H1 (cell line): ENCODE measurements around the gene ANAPC1. TPM values are rescaled to one million over a fixed set of nuclear protein-coding genes. Genes with fewer than 3 reads are reported as not detected.

ENCODE experiments used
- CTCF ChIA-PET: fragments of 300-600 bp; sonication (Branson Sonifier 250); formaldehyde crosslinking; loops from one replicate; lab custom pipeline; 2021; ENCODE audit not compliant: partially characterized antibody; lab: Charles Lee
- POLR2A ChIA-PET: fragments of 300-600 bp; sonication (Branson Sonifier 250); formaldehyde crosslinking; loops from one replicate; lab custom pipeline; 2021; ENCODE audit warnings: inconsistent platforms; ENCODE audit not compliant: partially characterized antibody; lab: Charles Lee
- DNase-seq, 2 experiments: peaks; one replicate each; pipeline versions ENCODE4 v3.0.0 to v3.0.0-alpha.2; 2010 to 2022; ENCODE audit warnings: low spot score in 2 of 2, low read depth in 1 of 2, mixed read lengths in 1 of 2
- FAIRE-seq: peaks from 2 replicates; lab custom pipeline; 2011; peaks lifted over from hg19 to GRCh38; lab: Jason Lieb, UNC
- H2AFZ ChIP-seq: 2 replicates; pipeline ENCODE4 v1.8.1; 2012; ENCODE audit warnings: low read length, inconsistent platforms
- H2AK5ac ChIP-seq: 2 replicates; pipeline ENCODE4 v1.6.1; 2013; ENCODE audit warnings: low read depth, low read length
- H2BK120ac ChIP-seq: replicated peaks from 2 replicates; pipeline ENCODE3; 2013; ENCODE audit warnings: low read depth, low read length, inconsistent platforms
- H2BK12ac ChIP-seq: 2 replicates; pipeline ENCODE4 v1.6.1; 2013; ENCODE audit warnings: low read depth, low read length
- H2BK15ac ChIP-seq: 2 replicates; pipeline ENCODE4 v1.6.1; 2013; ENCODE audit warnings: low read length
- H2BK20ac ChIP-seq: 2 replicates; pipeline ENCODE4 v1.6.1; 2013; ENCODE audit warnings: low read length
- H2BK5ac ChIP-seq: 2 replicates; pipeline ENCODE4 v1.6.1; 2013; ENCODE audit warnings: low read depth, low read length
- H3K14ac ChIP-seq: 2 replicates; pipeline ENCODE4 v1.6.1; 2013; ENCODE audit warnings: inconsistent platforms; ENCODE audit not compliant: insufficient read length
- H3K18ac ChIP-seq: 2 replicates; pipeline ENCODE4 v1.6.1; 2013; ENCODE audit warnings: low read length; ENCODE audit errors: extremely low read depth
- H3K23ac ChIP-seq: 2 replicates; pipeline ENCODE4 v1.6.1; 2013; ENCODE audit warnings: inconsistent platforms; ENCODE audit not compliant: insufficient read length
- H3K23me2 ChIP-seq: 2 replicates; pipeline ENCODE4 v1.6.1; 2013; ENCODE audit warnings: low read depth, low read length
- H3K27ac ChIP-seq: 2 replicates; pipeline ENCODE4 v1.6.1; 2011; ENCODE audit warnings: low read depth, low read length, inconsistent platforms
- H3K27me3 ChIP-seq, 4 experiments: replicated peaks in 1 of 4; 1 replicate in 1 of 4; 2 replicates in 3 of 4; pipeline versions ENCODE4 v1.6.1 to v1.8.1; 2011 to 2013; ENCODE audit warnings: low read length in 3 of 4, mild to moderate bottlenecking in 3 of 4, inconsistent platforms in 2 of 4, mixed read lengths in 2 of 4, moderate library complexity in 1 of 4; ENCODE audit not compliant: control insufficient read depth in 3 of 4, insufficient read depth in 3 of 4; ENCODE audit errors: extremely low read depth in 1 of 4
- H3K36me3 ChIP-seq, 4 experiments: 2 replicates each; pipeline versions ENCODE4 v1.6.1 to v1.8.1; 2011 to 2013; ENCODE audit warnings: mild to moderate bottlenecking in 4 of 4, low read length in 3 of 4, moderate library complexity in 2 of 4, control low read depth in 1 of 4, inconsistent platforms in 1 of 4; ENCODE audit not compliant: insufficient read depth in 4 of 4, control insufficient read depth in 2 of 4
- H3K4ac ChIP-seq: replicated peaks from 2 replicates; pipeline ENCODE3; 2013; ENCODE audit warnings: low read length, low read depth, mixed read lengths, inconsistent platforms; ENCODE audit not compliant: insufficient read length
- H3K4me1 ChIP-seq, 4 experiments: replicated peaks in 1 of 4; 1 replicate in 1 of 4; 2 replicates in 3 of 4; pipeline versions ENCODE4 v1.6.1 to v1.8.1; 2011 to 2013; ENCODE audit warnings: low read length in 3 of 4, inconsistent platforms in 2 of 4, mixed read lengths in 1 of 4; ENCODE audit not compliant: insufficient read depth in 4 of 4, control insufficient read depth in 3 of 4
- H3K4me2 ChIP-seq, 2 experiments: 2 replicates each; pipeline versions ENCODE4 v1.6.1 to v1.8.1; 2011 to 2013; ENCODE audit warnings: low read depth in 2 of 2, low read length in 2 of 2, control low read depth in 1 of 2, inconsistent platforms in 1 of 2, mild to moderate bottlenecking in 1 of 2; ENCODE audit not compliant: insufficient read depth in 1 of 2
- H3K4me3 ChIP-seq, 4 experiments: fragments of 200-600, 300-600 bp in 1 of 4; sonication (generic), shearing (Covaris generic), sonication (Bioruptor Twin) in 1 of 4; 2 replicates each; pipeline versions ENCODE4 v1.5.1 to v1.8.1; 2011 to 2016; ENCODE audit warnings: low read length in 4 of 4, low read depth in 3 of 4, control low read depth in 2 of 4, inconsistent platforms in 2 of 4, mild to moderate bottlenecking in 2 of 4, mixed read lengths in 1 of 4, moderate library complexity in 1 of 4; ENCODE audit not compliant: insufficient read depth in 2 of 4; ENCODE audit errors: extremely low read depth in 1 of 4
- H3K56ac ChIP-seq: replicated peaks from 2 replicates; pipeline ENCODE3; 2013; ENCODE audit warnings: low read depth, mild to moderate bottlenecking, mixed read lengths, low read length, inconsistent platforms; ENCODE audit not compliant: insufficient read length
- H3K79me1 ChIP-seq: 2 replicates; pipeline ENCODE4 v1.6.1; 2013; ENCODE audit warnings: low read depth, low read length, control low read depth
- H3K79me2 ChIP-seq, 2 experiments: 2 replicates each; pipeline versions ENCODE4 v1.6.1 to v1.8.1; 2012 to 2013; ENCODE audit warnings: low read length in 2 of 2, mild to moderate bottlenecking in 2 of 2, inconsistent platforms in 1 of 2; ENCODE audit not compliant: insufficient read depth in 2 of 2, control insufficient read depth in 1 of 2
- H3K9ac ChIP-seq, 4 experiments: replicated peaks in 1 of 4; 1 replicate in 1 of 4; 2 replicates in 3 of 4; pipeline versions ENCODE4 v1.6.1 to v1.8.1; 2011 to 2013; ENCODE audit warnings: low read depth in 3 of 4, low read length in 3 of 4, control low read depth in 2 of 4, mild to moderate bottlenecking in 2 of 4, moderate library complexity in 2 of 4, inconsistent platforms in 1 of 4; ENCODE audit errors: extremely low read depth in 1 of 4
- H3K9me3 ChIP-seq, 2 experiments: 2 replicates each; pipeline versions ENCODE4 v1.6.1 to v1.8.1; 2012 to 2013; ENCODE audit warnings: mild to moderate bottlenecking in 2 of 2, moderate library complexity in 2 of 2, control low read depth in 1 of 2, inconsistent platforms in 1 of 2, low read depth in 1 of 2, low read length in 1 of 2, mixed read lengths in 1 of 2; ENCODE audit not compliant: insufficient read depth in 2 of 2
- H4K20me1 ChIP-seq, 2 experiments: replicated peaks in 1 of 2; 2 replicates each; pipeline versions ENCODE3 to v1.8.1; 2011 to 2013; ENCODE audit warnings: inconsistent platforms in 2 of 2, low read length in 2 of 2, mild to moderate bottlenecking in 1 of 2; ENCODE audit not compliant: insufficient read depth in 2 of 2, control insufficient read depth in 1 of 2
- H4K5ac ChIP-seq: 2 replicates; pipeline ENCODE4 v1.6.1; 2013; ENCODE audit warnings: low read length, low read depth, mixed read lengths, inconsistent platforms; ENCODE audit not compliant: insufficient read length
- H4K8ac ChIP-seq: 2 replicates; pipeline ENCODE4 v1.8.0; 2013; ENCODE audit warnings: mild to moderate bottlenecking, moderate library complexity, low read length, inconsistent platforms; ENCODE audit not compliant: insufficient read depth; ENCODE audit errors: extremely low read depth
- H4K91ac ChIP-seq: replicated peaks from 2 replicates; pipeline ENCODE3; 2013; ENCODE audit warnings: low read length, mixed read lengths, inconsistent platforms; ENCODE audit not compliant: insufficient read length
- BCL11A ChIP-seq, 2 experiments: IDR thresholded peaks; one replicate each; pipeline ENCODE4 v1.6.1; 2011; ENCODE audit warnings: low read depth in 2 of 2, low read length in 2 of 2, mild to moderate bottlenecking in 2 of 2
- CHD2 ChIP-seq: IDR thresholded peaks from 2 replicates; pipeline ENCODE4 v1.6.1; 2012; ENCODE audit warnings: low read length, improper control_type of control experiment
- GABPA ChIP-seq: IDR thresholded peaks from 2 replicates; pipeline ENCODE4 v1.6.1; 2011; ENCODE audit warnings: mild to moderate bottlenecking, low read length, moderate library complexity, borderline replicate concordance; ENCODE audit not compliant: insufficient read depth
- SIN3A ChIP-seq, 2 experiments: IDR thresholded peaks in 1 of 2; conservative IDR thresholded peaks in 1 of 2; 2 replicates each; pipeline ENCODE4 v1.6.1; 2011 to 2012; ENCODE audit warnings: low read length in 2 of 2, improper control_type of control experiment in 1 of 2, low read depth in 1 of 2, mild to moderate bottlenecking in 1 of 2
- SP1 ChIP-seq: IDR thresholded peaks from 2 replicates; pipeline ENCODE4 v1.6.1; 2011; ENCODE audit warnings: low read depth, low read length
- WGBS, 2 experiments: shearing (Covaris generic) in 1 of 2; methylation state at CpG; one replicate each; pipeline versions ENCODE4 v1.1.6 to v1.1.7; 2013 to 2015; ENCODE audit warnings: low lambda C conversion rate in 2 of 2, mixed read lengths in 2 of 2, inconsistent platforms in 1 of 2, low coverage in 1 of 2, missing lambda C conversion rate in 1 of 2; ENCODE audit not compliant: insufficient replicate concordance in 2 of 2, insufficient coverage in 1 of 2, insufficient read length in 1 of 2; ENCODE audit errors: extremely low coverage in 1 of 2, missing lambda C conversion rate in 1 of 2; 5-methylcytosine and 5-hydroxymethylcytosine counted together
- polyA plus RNA-seq, 7 experiments: library from polyadenylated mRNA; depleted of rRNA in 3 of 7; stranded (reverse) in 5 of 7; unstranded in 2 of 7; fragments of >200 nt in 5 of 7; fragments of 200-250 nt in 2 of 7; gene quantifications; 1 replicate in 5 of 7; 2 replicates in 1 of 7; 4 replicates in 1 of 7; pipeline versions ENCODE4 v1.2.1 to v1.2.3, GENCODE V29; 2011 to 2013; ENCODE audit warnings: missing spikeins in 2 of 7, mixed read lengths in 2 of 7
- total RNA-seq: library from RNA; stranded (reverse); fragmentation: NEBNext Ultra II Directional; extraction: Animal tissue kit (Norgen Biotek cat#: 25700); gene quantifications from 2 replicates; pipeline ENCODE4 v1.2.1, GENCODE V29; 2021

Gene ANAPC1
- total and polyA plus RNA-seq, 2 of the 8 experiments (the other 6 are each of a cell fraction or from before 2014, with no cell fraction given) = 46.6 to 107 TPM

DNA sequence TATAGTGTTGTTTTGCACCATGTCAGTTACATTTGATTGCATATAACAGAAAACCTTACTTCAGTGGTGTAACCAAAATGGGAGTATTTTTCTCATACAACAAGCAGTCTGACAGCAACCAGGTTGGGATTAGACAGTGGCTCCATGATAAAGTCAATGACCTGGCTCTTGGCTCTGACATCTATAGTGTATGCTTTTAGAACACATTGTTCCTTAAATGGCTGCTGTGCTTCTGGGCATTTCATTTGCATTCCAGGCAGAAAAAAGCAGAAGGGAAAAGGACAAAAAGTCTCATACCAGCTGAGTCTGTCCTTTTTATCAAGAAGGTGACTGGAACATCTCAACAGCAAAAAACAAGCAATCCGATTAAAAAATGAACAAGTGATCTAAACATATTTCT is 24.6 kb upstream of the ANAPC1 start:
- no peak overlapping the region for H3K14ac ChIP-seq
- H4K8ac ChIP-seq = no peak overlapping the region
- H2AK5ac ChIP-seq = no peak overlapping the region
- ChIA-PET CTCF (interaction anchor here (1.1 to 1.6 kb wide), 3 partner anchors 11 to 139 kb away, joined by 3 to 7 read pairs (median 4); no protein-coding TSS in a partner anchor), POLR2A (interaction anchor here (1.9 kb wide), 1 partner anchor 10 kb away, joined by 5 read pairs; the partner anchor contains the start of gene MERTK)
- no peak overlapping the region for H3K23ac ChIP-seq
- TF ChIP-seq SP1 (no peak), BCL11A (IDR thresholded peaks at IDR 0.05; ENCODE audit: low read depth in 2 of 2, low read length in 2 of 2) (no peak), GABPA (no peak), CHD2 (no peak), SIN3A (conservative IDR thresholded peaks at IDR 0.05 in 1 of 2, IDR thresholded peaks at IDR 0.05 in 1 of 2; ENCODE audit: low read depth in 1 of 2, low read length in 2 of 2) (no peak)
- no peak overlapping the region for H4K91ac ChIP-seq
- H2BK12ac ChIP-seq = no peak overlapping the region
- no peak overlapping the region for H2BK20ac ChIP-seq
- H4K20me1 ChIP-seq = peaks cover 2% of the 10 kb centered on the region in 2 experiments
- no peak overlapping the region for H4K5ac ChIP-seq
- no peak overlapping the region for H3K18ac ChIP-seq
- H3K4ac ChIP-seq = no peak overlapping the region
- no peaks in the 10 kb centered on the region for H3K23me2 ChIP-seq
- H3K4me2 ChIP-seq = no peak overlapping the region
- peaks cover 0 to 11% (median 4%) of the 10 kb centered on the region in 4 experiments; a peak in 5 of 7 replicates for H3K4me1 ChIP-seq
- H3K9me3 ChIP-seq = no peaks in the 10 kb centered on the region
- H3K36me3 ChIP-seq = no peaks in the 10 kb centered on the region
- no peak overlapping the region for H3K56ac ChIP-seq
- H2AFZ ChIP-seq = no peak overlapping the region
- H3K79me2 ChIP-seq = no peaks in the 10 kb centered on the region
- H3K9ac ChIP-seq = no peak overlapping the region
- WGBS, 2 experiments = 85% methylated on average over 1 of the region's 1 CpG; no CpG with 5 or more reads in 1 of the 2 experiments
- no peaks in the 10 kb centered on the region for H3K27me3 ChIP-seq
- H2BK5ac ChIP-seq = no peak overlapping the region
- H2BK15ac ChIP-seq = no peak overlapping the region
- H3K4me3 ChIP-seq = no peak overlapping the region
- no peaks in the 10 kb centered on the region for H3K79me1 ChIP-seq
- no peak overlapping the region for H2BK120ac ChIP-seq
- FAIRE-seq (no peak), DNase-seq (no peak)
- H3K27ac ChIP-seq = no peak overlapping the region
